T-helper 2 cell (primary cell): ENCODE measurements around the gene NFASC.

ENCODE experiments used
- DNase-seq, 5 experiments: peaks; one replicate each; pipeline versions ENCODE4 v3.0.0 to v3.0.0-alpha.2; 2012 to 2022

The NFASC gene

GRCh38 chr1:204961765-204962419 is 91.2 kb downstream of the NFASC start:
- no peak for DNase-seq

GRCh38 chr1:204962742-204963632 is 92.3 kb downstream of the NFASC start:
- no peak for DNase-seq

GRCh38 chr1:204967451-204967850 is 96.8 kb downstream of the NFASC start:
- DNase-seq: no peak

GRCh38 chr1:204968135-204968534 is 97.5 kb downstream of the NFASC start:
- DNase-seq: no peak

GRCh38 chr1:204968951-204969350 is 98.3 kb downstream of the NFASC start:
- no peak for DNase-seq

- DNase-seq: no peak
Measured at GRCh38 chr1:204970937-204971336, 100.3 kb downstream of the NFASC start.

GRCh38 chr1:204971517-204972336 is 101.1 kb downstream of the NFASC start:
- DNase-seq: peak in 1 of 5 experiments; percentile 5

- DNase-seq: no peak
Measured at GRCh38 chr1:204972426-204972825, 101.8 kb downstream of the NFASC start.

GRCh38 chr1:204973449-204973848 is 102.8 kb downstream of the NFASC start:
- DNase-seq: no peak

GRCh38 chr1:204974327-204974726 is 103.7 kb downstream of the NFASC start:
- DNase-seq: no peak

- DNase-seq: no peak
Measured at GRCh38 chr1:204975021-204975420, 104.4 kb downstream of the NFASC start.

GRCh38 chr1:204975568-204976235 is 105.0 kb downstream of the NFASC start:
- DNase-seq: peak in 3 of 5 experiments; percentile 13 to 25 (median 20)

- DNase-seq: no peak
Measured at GRCh38 chr1:204976646-204977045, 106.0 kb downstream of the NFASC start.

- DNase-seq: no peak
Measured at GRCh38 chr1:204977318-204977717, 106.7 kb downstream of the NFASC start.

- DNase-seq: no peak
Measured at GRCh38 chr1:204978782-204979181, 108.1 kb downstream of the NFASC start.

GRCh38 chr1:204979306-204979705 is 108.6 kb downstream of the NFASC start:
- DNase-seq: no peak

GRCh38 chr1:204979891-204980649 is 109.4 kb downstream of the NFASC start:
- no peak for DNase-seq

GRCh38 chr1:204980840-204981405 is 110.3 kb downstream of the NFASC start:
- DNase-seq: no peak

GRCh38 chr1:204983136-204983535 is 112.5 kb downstream of the NFASC start:
- no peak for DNase-seq

GRCh38 chr1:204983881-204984280 is 113.2 kb downstream of the NFASC start:
- DNase-seq: no peak

- no peak for DNase-seq
Measured at GRCh38 chr1:204984499-204984898, 113.8 kb downstream of the NFASC start.
